Central memory CD8-positive, alpha-beta T cell (primary cell): ENCODE data around the gene MEX3A.

Experiments used
- ATAC-seq: fragments of 150-1000 bp; cut with Tn5 transposase; replicated peaks from 2 replicates; pipeline ENCODE4 v1.10.0; 2022; ENCODE audit warnings: mild to moderate bottlenecking, moderate FRiP score, moderate number of reproducible peaks; ENCODE audit not compliant: poor library complexity, severe bottlenecking; ENCODE audit errors: extremely low read depth
- DNase-seq, 2 donors: peaks; one replicate each; pipeline ENCODE4 v3.0.0; 2021; ENCODE audit warnings: low spot score in 2 of 2
- H3K27ac Mint-ChIP-seq: one replicate; pipeline ENCODE4 v1.8.0; 2022; ENCODE audit warnings: low read depth, mild to moderate bottlenecking, moderate library complexity, mixed read lengths
- H3K27me3 Mint-ChIP-seq: one replicate; pipeline ENCODE4 v1.8.0; 2022; ENCODE audit warnings: mixed read lengths
- H3K36me3 Mint-ChIP-seq: one replicate; pipeline ENCODE4 v1.8.0; 2022; ENCODE audit warnings: mild to moderate bottlenecking, moderate library complexity, mixed read lengths; ENCODE audit not compliant: insufficient read depth
- H3K4me1 Mint-ChIP-seq: one replicate; pipeline ENCODE4 v1.8.0; 2022; ENCODE audit warnings: mixed read lengths
- H3K4me3 Mint-ChIP-seq: one replicate; pipeline ENCODE4 v1.8.0; 2022; ENCODE audit warnings: mild to moderate bottlenecking, moderate library complexity, mixed read lengths
- H3K9me3 Mint-ChIP-seq: one replicate; pipeline ENCODE4 v1.8.0; 2022; ENCODE audit warnings: mixed read lengths

The MEX3A gene

GRCh38 chr1:156090840-156091188, 8.5 kb upstream of the MEX3A start:
- H3K27me3 Mint-ChIP-seq: peaks cover 35% of the 10 kb centered on the region
- H3K4me3 Mint-ChIP-seq: no peak overlapping the region

GRCh38 chr1:156090138-156090839, 8.0 kb upstream of the MEX3A start:
- H3K4me1 Mint-ChIP-seq: peaks cover 8% of the 10 kb centered on the region
- peak overlapping the region; percentile 8 for H3K27ac Mint-ChIP-seq
- H3K4me3 Mint-ChIP-seq: no peak overlapping the region
- no peak for DNase-seq
- peak; percentile 17 for ATAC-seq
- no peaks in the 10 kb centered on the region for H3K9me3 Mint-ChIP-seq
- H3K27me3 Mint-ChIP-seq: peaks cover 39% of the 10 kb centered on the region
- H3K36me3 Mint-ChIP-seq: no peaks in the 10 kb centered on the region

More at GRCh38 chr1:156090840-156091188, 8.5 kb upstream of the MEX3A start:
- H3K4me1 Mint-ChIP-seq: peaks cover 10% of the 10 kb centered on the region
- H3K36me3 Mint-ChIP-seq: no peaks in the 10 kb centered on the region
- peak overlapping the region; percentile 8 for H3K27ac Mint-ChIP-seq
- ATAC-seq (peak; percentile 98), DNase-seq (peak; percentile 75 to 81)
- H3K9me3 Mint-ChIP-seq: no peaks in the 10 kb centered on the region

- Mint-ChIP-seq H3K9me3 (no peaks in the 10 kb centered on the region), H3K4me3 (no peak overlapping the region), H3K27me3 (peaks cover 45% of the 10 kb centered on the region), H3K27ac (no peak overlapping the region), H3K36me3 (no peaks in the 10 kb centered on the region), H3K4me1 (peaks cover 8% of the 10 kb centered on the region)
- DNase-seq: no peak
- no peak for ATAC-seq
Observed at GRCh38 chr1:156089704-156090103, 7.4 kb upstream of the MEX3A start.

GRCh38 chr1:156086256-156086662, 4.0 kb upstream of the MEX3A start:
- H3K4me1 Mint-ChIP-seq: peaks cover 8% of the 10 kb centered on the region
- H3K9me3 Mint-ChIP-seq: no peaks in the 10 kb centered on the region
- DNase-seq: no peak
- H3K27ac Mint-ChIP-seq: no peak overlapping the region
- H3K36me3 Mint-ChIP-seq: no peaks in the 10 kb centered on the region
- ATAC-seq: no peak
- H3K27me3 Mint-ChIP-seq: peaks cover 64% of the 10 kb centered on the region
- no peak overlapping the region for H3K4me3 Mint-ChIP-seq

GRCh38 chr1:156083800-156084790, 1.8 kb upstream of the MEX3A start:
- peaks cover 56% of the 10 kb centered on the region for H3K27me3 Mint-ChIP-seq
- no peak overlapping the region for H3K27ac Mint-ChIP-seq
- no peak for DNase-seq
- H3K9me3 Mint-ChIP-seq: no peaks in the 10 kb centered on the region
- no peaks in the 10 kb centered on the region for H3K4me1 Mint-ChIP-seq
- ATAC-seq: no peak
- no peaks in the 10 kb centered on the region for H3K36me3 Mint-ChIP-seq
- no peak overlapping the region for H3K4me3 Mint-ChIP-seq

- DNase-seq (no peak), ATAC-seq (no peak)
- peak overlapping the region; percentile 82 for H3K4me3 Mint-ChIP-seq
- peak overlapping the region; percentile 52 for H3K27ac Mint-ChIP-seq
- H3K27me3 Mint-ChIP-seq: peaks cover 47% of the 10 kb centered on the region
- H3K36me3 Mint-ChIP-seq: no peaks in the 10 kb centered on the region
- H3K4me1 Mint-ChIP-seq: no peaks in the 10 kb centered on the region
- no peaks in the 10 kb centered on the region for H3K9me3 Mint-ChIP-seq
Observed at GRCh38 chr1:156081917-156082308, 352 bp downstream of the MEX3A start.

- Mint-ChIP-seq H3K4me1 (no peaks in the 10 kb centered on the region), H3K36me3 (peaks cover 1% of the 10 kb centered on the region), H3K27me3 (peaks cover 42% of the 10 kb centered on the region), H3K4me3 (peak overlapping the region; percentile 82), H3K27ac (peak overlapping the region; percentile 52), H3K9me3 (no peaks in the 10 kb centered on the region)
- ATAC-seq (no peak), DNase-seq (no peak)
Observed at GRCh38 chr1:156081180-156081916, 917 bp downstream of the MEX3A start.

- H3K27me3 Mint-ChIP-seq: peaks cover 38% of the 10 kb centered on the region
- H3K27ac Mint-ChIP-seq: no peak overlapping the region
- no peaks in the 10 kb centered on the region for H3K4me1 Mint-ChIP-seq
- H3K4me3 Mint-ChIP-seq: peak overlapping the region; percentile 82
- peaks cover 1% of the 10 kb centered on the region for H3K36me3 Mint-ChIP-seq
- ATAC-seq: no peak
- no peak for DNase-seq
- no peaks in the 10 kb centered on the region for H3K9me3 Mint-ChIP-seq
Observed at GRCh38 chr1:156080863-156081179, 1.4 kb downstream of the MEX3A start.

- DNase-seq (no peak), ATAC-seq (no peak)
- Mint-ChIP-seq H3K36me3 (peaks cover 1% of the 10 kb centered on the region), H3K27me3 (peaks cover 34% of the 10 kb centered on the region), H3K4me3 (peak overlapping the region; percentile 6), H3K9me3 (no peaks in the 10 kb centered on the region), H3K27ac (no peak overlapping the region), H3K4me1 (no peaks in the 10 kb centered on the region)
Observed at GRCh38 chr1:156080241-156080862, 1.9 kb downstream of the MEX3A start.

- Mint-ChIP-seq H3K9me3 (no peaks in the 10 kb centered on the region), H3K4me3 (no peak overlapping the region), H3K36me3 (peaks cover 1% of the 10 kb centered on the region), H3K27me3 (peaks cover 28% of the 10 kb centered on the region), H3K4me1 (no peaks in the 10 kb centered on the region), H3K27ac (no peak overlapping the region)
- ATAC-seq (no peak), DNase-seq (no peak)
Observed at GRCh38 chr1:156079762-156080161, 2.5 kb downstream of the MEX3A start.

GRCh38 chr1:156078728-156079127, 3.5 kb downstream of the MEX3A start:
- peaks cover 1% of the 10 kb centered on the region for H3K36me3 Mint-ChIP-seq
- H3K27ac Mint-ChIP-seq: no peak overlapping the region
- ATAC-seq (no peak), DNase-seq (no peak)
- no peaks in the 10 kb centered on the region for H3K9me3 Mint-ChIP-seq
- H3K27me3 Mint-ChIP-seq: peaks cover 18% of the 10 kb centered on the region
- H3K4me3 Mint-ChIP-seq: no peak overlapping the region
- no peaks in the 10 kb centered on the region for H3K4me1 Mint-ChIP-seq

GRCh38 chr1:156077430-156077760, 4.9 kb downstream of the MEX3A start:
- Mint-ChIP-seq H3K27me3 (peaks cover 10% of the 10 kb centered on the region), H3K9me3 (no peaks in the 10 kb centered on the region), H3K36me3 (peaks cover 1% of the 10 kb centered on the region), H3K4me3 (no peak overlapping the region), H3K27ac (no peak overlapping the region), H3K4me1 (no peaks in the 10 kb centered on the region)
- DNase-seq (no peak), ATAC-seq (no peak)
